ENCODE measurements around the gene RCOR3.

DNA sequence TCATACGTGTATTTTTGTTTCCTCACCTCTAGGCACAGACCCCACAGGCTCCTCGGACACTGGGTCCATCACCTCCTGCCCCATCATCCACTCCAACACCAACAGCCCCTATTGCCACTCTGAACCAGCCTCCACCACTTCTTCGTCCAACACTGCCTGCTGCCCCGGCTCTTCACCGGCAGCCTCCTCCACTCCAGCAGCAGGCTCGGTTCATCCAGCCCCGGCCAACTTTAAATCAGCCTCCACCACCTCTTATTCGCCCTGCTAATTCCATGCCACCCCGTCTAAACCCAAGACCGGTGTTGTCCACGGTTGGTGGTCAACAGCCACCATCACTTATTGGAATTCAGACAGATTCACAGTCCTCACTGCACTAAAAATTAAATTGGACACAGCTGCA, 54.2 kb downstream of the RCOR3 start:
- TF ChIP-seq, protein P1, sequence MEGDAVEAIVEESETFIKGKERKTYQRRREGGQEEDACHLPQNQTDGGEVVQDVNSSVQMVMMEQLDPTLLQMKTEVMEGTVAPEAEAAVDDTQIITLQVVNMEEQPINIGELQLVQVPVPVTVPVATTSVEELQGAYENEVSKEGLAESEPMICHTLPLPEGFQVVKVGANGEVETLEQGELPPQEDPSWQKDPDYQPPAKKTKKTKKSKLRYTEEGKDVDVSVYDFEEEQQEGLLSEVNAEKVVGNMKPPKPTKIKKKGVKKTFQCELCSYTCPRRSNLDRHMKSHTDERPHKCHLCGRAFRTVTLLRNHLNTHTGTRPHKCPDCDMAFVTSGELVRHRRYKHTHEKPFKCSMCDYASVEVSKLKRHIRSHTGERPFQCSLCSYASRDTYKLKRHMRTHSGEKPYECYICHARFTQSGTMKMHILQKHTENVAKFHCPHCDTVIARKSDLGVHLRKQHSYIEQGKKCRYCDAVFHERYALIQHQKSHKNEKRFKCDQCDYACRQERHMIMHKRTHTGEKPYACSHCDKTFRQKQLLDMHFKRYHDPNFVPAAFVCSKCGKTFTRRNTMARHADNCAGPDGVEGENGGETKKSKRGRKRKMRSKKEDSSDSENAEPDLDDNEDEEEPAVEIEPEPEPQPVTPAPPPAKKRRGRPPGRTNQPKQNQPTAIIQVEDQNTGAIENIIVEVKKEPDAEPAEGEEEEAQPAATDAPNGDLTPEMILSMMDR (IDR thresholded peaks at IDR 0.05): no peak
- TF ChIP-seq POLR2A (IDR thresholded peaks at IDR 0.05) (no peak), EP300 (IDR thresholded peaks at IDR 0.05; ENCODE audit: low read depth) (no peak)
